Activated CD4-positive, alpha-beta T cell treated with anti-CD3 and anti-CD28 coated beads, Interleukin-10, Interleukin-2, amounts not matched to agents 100 ng/mL and 50 ng/mL, durations not matched to agents 16 hours and 8 hours (primary cell): ENCODE data around the gene UAP1L1.

ENCODE experiments used
- DNase-seq: peaks from one replicate; pipeline ENCODE4 v3.0.0-alpha.2; 2020

The UAP1L1 gene

DNA sequence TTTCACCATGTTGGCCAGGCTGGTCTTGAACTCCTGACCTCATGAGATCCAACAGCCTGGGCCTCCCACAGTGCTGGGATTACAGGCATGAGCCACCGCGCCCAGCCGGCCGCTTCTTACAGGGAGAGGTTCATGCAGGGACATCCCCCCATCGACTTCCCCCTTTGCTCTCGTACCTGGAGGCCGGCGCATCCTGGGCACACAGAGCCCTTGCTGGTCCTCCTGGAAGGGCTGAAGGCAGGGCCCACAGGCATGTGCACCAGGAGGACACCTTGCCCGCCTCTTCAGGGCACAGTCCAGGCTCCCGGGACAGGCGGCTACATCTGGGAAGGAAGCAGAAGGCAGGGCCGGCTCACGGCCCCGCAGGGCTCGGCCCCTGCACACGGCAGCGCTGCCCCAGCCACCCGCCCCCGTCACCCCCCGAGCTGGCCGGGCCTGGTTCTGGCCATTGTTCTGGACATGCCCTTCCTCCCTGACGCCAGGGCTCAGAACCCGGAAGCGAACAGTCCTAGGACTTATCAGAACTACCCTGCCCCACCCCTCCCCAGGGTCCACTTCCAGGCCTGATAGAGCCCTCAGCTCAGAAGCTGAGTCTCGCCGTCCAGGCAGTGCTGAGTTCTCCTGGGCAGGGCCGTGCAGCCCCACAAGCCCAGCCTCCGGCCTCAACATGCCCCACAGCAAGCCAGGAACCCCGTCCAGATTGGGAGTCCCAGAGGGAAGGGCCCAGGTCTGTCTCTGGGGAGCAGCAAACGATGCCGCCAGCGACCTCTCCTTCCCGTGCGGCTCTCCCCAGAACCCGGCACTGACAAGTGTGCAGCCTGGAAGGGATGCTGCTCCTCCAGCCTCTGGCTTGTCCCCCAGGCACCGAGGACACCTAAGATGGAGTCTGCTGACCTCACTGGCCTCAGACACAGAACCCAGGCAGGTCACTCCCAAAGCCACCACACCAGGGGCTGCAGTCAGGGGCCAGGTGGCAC, 34.3 kb upstream of the UAP1L1 start:
- no peak for DNase-seq

DNA sequence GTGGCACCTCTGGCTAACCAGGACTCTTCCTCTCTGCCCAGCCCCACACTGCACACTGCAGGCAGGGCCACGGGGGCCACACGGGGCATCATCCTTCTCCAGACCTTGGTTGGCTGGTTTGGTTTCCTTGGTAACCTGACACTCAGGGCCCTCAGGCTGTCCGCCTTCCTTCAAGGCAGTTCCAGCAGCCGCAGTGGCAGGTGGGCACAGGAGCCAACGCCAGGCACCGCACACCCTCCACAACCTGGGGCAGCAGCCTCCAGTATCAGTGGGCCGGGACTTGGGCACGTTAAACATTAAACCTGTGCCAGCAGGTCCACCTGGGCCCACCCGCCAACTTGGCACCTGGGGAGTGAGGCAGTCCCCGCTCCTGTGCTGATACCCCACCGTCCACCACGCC, 33.3 kb upstream of the UAP1L1 start:
- no peak for DNase-seq

DNA sequence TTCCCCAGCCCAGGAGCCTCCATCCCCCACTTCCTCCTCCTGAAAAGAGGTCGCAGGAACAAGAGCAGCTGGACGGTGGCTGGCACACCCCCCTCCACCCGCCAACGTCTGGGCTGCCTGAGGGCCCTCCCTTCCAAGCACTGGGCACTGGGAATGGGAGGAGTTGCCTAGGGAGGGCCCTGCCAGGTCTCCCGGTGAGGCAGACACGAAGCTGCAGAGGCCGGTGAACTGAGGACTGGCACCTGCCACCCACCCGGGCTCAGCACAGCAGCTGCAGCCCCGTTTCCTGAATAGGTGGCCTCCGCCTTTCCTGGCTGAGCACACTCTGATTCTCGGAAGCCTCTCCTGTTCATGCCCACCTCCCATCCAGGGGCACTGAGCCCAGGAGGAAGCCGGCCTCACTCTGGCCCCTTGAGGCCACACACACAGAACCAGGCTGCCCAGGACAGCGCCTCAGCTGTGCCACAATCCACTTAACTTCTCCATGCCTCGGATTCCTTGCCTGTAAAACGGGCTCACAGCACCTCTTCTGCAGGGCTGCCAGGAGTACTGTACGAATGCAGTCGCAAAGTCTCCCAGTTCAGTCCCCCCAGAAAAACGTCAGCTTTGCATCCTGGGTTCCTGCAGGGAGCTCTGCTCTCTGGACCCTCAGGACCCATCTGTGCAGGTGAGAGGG, 32.7 kb upstream of the UAP1L1 start:
- DNase-seq, result no peak

DNA sequence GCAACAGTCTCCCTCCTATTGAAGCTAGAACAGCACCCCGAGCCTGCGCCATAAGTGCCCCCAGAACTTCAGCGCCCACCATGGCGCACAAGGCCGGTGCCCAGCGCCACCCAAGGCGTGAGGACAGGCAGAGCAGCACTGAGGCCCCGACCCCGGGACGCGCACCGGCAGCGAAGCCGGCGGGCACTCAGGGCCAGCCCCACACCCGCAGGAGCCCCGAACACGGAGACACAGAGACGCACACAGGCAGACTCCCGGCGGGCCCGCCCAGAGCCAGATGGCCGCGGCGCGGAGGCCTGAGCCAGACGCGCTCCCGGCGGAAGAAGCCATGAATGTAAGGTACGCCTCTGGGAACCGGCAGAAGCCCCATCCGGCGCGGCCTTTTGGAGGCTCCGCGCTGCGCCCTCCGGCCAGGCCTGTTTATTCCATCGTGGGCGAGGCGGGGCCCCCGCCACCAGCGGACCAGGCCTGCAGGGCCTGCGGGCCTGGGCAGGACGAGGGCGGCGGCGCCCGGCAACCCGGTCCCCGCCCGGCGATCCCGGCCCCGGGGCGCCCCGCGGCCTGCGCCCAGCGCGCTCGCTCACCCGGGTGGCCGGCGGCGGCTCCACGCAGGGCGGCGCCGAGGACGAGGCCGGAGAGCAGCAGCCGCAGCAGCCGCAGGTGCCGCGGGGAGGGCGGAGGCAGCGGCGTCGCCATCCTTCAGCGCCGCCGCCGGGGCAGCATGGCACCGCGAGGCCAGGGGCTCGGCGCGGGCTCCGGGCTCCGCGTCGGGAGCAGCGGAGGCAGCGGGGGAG, 31.8 kb upstream of the UAP1L1 start:
- DNase-seq, result peak; percentile 59

DNA sequence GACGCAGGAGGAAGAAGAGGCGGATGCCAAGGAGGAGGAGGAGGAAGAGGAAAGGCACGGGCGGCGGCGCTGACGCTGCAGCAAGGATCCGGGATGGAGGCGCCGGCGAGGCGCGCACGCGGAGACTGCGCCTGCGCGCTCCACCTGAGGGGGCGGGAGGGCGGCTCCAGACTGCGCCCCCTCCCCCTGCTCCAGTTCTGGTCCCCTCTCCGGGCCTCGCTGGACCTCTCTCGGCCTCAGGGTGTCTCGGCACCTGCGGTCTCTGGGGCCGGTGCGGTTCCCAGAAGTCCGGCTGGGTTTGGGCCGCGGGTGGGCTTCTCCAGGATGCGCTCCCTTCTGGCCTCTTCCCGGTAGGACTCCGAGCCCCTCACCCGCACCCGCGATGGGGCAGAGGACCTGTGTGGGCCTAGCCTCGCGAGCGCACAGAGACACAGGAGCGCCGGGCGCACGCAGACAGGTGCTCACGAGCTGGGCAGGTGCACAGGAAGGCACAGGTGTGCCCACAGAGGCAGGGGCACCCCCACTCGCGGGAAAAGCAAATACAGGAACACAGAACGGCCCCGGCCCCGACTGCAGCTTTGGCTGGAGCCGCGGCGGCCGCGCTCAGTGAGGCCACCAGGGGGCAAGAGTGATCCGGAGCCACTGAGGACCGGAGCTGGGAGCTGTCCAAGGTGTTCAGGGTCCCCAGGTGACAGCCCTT, 31.1 kb upstream of the UAP1L1 start, which contains the start of gene NPDC1:
Gene NPDC1, minus strand, starts transcription at position 90 of the 700 bp plus-strand sequence. CDS start 188 bp downstream, outside the sequence.
- DNase-seq, result peak; percentile 91

DNA sequence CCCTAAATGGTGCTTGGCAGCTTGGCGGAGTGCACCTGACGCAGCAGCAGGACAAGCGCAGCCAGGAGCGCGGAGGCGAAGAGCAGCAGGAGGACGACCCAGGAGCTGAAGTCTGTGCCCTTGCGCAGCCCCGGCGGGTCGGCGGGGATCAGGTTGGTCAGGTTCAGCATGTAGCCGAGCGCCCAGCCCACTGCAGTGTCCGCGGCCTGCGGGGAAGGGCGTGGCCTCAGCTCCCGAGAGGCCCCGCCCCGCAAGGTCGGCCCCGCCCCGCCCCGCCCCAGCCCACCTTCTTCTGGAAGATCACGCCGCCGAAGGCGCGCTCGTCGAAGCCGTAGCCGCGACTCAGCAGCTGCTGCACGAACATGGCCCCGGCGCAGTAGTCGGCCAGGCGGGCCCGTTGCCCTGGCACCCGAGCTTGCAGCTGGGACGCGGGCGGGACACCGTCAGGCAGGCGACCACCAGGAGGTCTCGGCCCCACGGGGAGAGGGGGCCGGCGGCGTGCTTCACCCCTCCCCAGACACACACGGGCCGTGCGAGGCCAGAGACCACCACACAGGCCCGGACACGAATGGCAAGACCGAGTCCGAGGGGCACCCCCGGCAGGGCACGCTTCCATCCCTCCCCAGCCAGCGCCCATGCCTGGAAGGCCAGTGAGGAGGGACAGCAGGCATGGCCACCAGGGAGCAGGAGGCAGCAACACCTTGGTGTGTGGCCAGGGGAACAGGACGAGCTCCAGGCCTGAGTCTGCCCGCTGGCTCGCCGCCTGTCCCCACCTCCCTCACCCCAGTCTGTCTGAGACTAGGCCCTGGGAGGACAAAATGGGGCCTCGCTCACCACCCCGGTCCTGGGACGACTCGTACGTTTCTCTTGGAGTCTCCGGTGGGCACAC, 28.4 kb upstream of the UAP1L1 start:
- DNase-seq, result no peak

DNA sequence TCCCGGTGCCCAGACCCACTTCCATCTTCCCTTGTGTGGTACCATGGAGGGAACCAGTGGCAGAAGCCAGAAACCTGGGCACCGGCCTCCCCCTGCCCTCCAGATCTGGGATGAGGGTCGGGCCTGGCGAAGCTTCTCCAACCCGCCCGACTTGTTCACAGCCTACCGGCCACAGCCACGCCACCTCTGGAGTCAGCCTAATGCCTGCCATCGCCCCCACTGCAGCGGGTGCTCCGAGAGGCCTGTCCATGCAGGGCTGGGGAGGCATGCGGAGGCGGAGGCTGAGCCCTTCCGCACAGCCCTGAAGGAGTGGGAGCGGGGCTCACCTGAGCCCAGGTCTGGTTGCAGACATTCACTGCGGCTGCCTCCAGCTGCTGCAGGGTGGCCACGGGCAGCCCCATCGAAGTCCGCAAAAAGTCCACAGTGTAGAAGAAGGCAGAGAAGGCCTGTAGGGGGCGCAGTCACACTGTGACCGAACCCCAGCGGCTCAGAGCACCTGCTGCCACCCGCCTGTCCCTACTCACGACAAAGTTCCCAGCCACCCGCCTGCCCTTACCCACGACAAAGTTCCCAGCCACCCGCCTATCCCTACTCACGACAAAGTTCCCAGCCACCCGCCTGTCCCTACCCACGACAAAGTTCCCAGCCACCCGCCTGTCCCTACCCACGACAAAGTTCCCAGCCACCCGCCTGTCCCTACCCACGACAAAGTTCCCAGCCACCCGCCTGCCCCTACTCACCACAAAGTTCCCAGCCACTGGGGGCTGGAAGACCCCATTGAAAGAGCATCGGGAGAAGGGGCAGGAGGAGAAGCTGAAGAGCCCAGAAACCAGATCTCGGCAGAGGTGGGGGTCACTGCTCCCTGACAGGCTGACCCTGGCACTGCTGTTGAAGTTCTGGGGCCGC, 27.5 kb upstream of the UAP1L1 start:
- DNase-seq, result peak; percentile 78

DNA sequence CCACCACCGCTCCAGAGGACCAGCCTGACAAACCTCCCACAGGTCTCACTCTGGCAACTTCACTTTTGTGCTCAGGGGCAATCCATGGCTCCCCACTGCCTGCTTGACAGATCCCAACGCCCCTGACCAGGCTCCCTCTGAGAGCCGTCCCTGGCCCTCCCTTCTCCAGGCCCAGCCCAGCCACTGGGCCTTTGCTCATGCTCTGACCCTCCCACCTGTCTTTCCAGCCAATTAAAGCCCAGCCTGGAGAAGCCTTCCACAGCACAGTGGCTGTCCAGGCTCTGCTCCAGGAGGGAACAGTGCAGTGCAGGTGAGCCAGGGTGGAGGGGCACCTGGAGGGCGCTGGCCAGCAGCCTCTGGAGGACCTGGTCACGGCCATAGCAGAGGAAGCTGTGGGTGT, 26.7 kb upstream of the UAP1L1 start:
- no peak for DNase-seq

DNA sequence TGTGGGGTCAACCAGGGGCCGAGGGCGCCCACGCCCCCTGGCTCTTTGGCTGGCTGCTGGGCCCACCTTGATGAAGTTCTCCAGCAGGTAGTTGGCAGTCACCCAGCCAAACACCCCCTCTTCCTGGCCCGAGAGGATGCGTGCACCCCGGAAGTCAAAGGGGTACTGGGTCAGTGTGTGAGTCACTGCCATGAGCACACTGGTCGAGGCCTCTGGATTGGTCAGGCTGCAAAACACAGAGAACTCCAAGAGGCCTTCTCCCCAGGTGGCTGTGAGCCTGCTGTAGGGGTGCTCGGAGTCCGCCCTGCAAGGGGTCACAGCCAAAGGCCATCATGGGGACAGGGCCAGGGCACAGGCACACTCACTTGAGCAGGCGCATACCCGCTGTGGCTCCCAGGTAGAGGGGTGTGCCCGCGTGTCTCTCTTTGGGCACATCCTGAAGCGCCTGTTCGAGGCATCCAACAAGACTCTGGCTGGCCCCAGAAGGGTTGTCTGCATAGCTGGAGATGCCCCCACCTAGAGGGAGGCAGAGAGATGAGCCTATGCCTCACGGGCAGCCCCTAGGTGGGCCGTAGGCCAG, 26.1 kb upstream of the UAP1L1 start:
- no peak for DNase-seq

DNA sequence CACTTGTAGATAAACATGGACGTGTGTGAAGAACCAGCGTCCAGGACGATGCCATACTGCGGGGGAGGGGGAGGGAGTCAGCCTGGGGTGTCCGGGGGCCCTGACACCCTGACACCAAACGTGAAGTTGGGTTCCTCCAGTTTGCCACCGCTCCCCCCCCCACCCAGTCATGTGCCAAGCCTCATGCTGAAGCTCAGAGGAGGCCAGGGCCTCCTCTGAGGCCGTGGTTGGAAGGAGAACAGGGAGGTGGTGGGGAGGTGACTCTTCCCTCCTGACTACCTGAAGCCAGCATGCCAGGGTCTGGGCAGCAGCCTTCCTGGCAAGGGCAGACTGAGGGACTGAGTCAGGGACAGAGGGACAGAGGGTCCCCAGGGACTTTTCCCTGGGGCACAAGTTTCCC, 25.0 kb upstream of the UAP1L1 start:
- DNase-seq, result no peak

DNA sequence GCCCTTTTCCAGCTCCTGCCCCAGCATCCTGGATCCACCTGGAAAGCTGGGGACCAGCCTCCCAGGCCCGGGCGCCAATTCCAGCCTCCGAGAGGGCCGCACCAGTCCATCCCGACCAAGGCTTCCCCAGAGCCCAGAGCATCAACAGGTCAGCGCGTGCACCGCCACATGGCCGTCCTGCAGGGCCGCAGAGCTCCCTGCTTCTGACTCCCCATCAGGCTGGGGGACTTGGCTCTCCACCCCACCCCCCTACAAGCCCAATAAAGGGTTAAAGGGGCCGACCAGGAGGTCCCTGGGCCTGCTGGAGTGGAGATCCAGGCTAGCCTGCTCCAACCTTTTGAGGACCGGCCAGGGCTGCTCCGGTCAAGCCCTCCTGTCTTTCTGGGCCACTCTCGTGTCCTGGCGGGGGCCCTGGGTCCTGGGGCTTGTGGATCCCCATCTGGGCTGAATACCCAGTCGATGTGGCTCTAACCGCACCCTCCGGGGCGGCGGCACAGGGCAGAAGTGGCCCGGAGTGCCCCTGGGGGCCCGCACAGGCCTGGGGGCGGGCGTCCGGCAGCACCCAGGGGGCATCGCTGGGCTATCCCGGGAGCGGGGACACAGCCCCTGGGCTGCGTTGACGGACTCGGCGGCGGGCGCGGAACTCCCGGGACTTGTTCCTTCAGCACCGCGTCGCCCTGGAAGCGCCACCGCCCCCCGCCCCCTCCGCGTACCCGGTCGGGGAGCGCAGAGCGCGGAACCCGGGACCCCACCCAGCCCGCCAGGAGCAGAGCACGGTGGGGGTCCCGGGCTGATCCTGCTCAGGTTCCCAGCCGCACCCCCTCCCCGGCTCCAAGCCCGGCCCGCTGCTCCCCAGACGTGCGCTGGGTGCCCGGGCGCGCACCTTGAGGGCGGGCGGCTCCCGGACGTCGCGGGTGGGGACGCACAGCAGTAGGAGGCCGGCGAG, 24.0 kb upstream of the UAP1L1 start:
- no peak for DNase-seq

DNA sequence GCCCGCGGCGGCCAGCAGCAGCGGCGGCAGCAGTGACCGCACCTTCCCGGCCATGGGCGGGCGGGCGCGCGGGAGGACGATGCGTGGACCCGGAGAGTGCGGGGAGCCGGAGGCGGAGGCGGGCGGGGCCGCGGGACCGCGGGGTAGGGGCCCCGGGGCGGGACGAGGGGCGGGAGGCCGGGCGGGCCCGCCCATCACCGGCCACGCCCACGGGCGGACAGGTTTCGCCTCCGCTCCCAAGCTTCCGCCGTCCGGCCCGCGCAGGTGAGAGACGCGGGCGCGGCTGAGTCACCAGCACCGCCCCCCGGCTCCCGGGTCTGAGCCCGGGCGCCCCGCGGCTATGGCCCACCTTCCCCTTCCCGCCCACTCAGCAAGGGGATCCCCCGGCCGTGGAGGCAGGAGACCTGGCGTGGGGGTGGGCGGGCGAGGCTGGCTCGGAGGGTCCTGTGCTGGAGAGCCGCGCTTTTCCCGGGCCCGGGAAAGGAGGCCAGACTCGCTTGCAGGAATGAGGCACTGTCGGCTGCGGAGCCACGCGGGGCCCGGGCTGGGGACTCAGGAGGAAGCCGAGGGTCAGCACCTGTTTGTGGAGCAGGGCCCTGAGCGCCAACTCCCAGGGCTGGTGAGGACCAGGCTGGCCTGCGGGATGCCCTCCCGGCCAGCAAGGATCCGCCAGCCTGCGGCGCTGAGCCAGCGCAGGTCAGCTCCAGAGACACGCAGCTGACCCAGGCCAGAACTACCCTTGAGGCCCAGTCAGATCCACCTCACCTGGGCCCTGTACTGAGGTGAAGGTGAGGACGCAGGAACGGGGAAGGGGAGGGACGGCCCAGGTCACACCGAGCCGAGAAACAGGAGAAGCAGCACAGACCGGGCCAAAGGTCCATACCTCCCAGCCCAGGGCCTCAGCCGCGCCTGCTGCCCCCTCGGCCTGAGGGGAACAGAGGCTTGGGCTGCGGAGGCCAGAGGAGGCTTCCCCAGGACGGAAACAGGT, 23.1 kb upstream of the UAP1L1 start, which contains the start of gene ENTPD2:
Gene ENTPD2, minus strand, starts transcription at position 118 of the 988 bp plus-strand sequence. Its CDS starts 64 bp downstream, at position 54.
- peak; percentile 55 for DNase-seq

DNA sequence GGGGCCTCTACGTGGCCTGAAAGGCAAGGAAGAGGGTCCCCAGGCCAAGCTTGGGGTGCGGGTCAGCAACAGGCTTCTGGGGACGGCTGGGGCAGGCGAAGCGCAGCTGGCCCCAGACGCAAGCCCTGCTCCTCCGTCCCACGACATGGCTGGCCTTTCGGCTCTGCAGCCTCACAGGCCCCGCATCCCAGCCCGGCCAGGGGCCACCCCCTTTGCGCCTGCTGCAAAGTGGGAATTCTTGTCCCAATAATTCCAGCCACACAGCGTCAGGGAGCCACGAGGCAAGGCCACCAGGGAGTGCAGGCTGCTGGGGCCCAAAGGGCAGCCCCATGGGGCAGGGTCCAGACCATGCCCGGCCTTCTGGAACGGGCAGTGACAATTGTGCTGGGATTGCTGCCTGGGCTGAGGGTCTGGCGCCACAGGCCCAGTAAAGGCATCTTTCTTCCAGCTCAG, 22.4 kb upstream of the UAP1L1 start:
- no peak for DNase-seq

DNA sequence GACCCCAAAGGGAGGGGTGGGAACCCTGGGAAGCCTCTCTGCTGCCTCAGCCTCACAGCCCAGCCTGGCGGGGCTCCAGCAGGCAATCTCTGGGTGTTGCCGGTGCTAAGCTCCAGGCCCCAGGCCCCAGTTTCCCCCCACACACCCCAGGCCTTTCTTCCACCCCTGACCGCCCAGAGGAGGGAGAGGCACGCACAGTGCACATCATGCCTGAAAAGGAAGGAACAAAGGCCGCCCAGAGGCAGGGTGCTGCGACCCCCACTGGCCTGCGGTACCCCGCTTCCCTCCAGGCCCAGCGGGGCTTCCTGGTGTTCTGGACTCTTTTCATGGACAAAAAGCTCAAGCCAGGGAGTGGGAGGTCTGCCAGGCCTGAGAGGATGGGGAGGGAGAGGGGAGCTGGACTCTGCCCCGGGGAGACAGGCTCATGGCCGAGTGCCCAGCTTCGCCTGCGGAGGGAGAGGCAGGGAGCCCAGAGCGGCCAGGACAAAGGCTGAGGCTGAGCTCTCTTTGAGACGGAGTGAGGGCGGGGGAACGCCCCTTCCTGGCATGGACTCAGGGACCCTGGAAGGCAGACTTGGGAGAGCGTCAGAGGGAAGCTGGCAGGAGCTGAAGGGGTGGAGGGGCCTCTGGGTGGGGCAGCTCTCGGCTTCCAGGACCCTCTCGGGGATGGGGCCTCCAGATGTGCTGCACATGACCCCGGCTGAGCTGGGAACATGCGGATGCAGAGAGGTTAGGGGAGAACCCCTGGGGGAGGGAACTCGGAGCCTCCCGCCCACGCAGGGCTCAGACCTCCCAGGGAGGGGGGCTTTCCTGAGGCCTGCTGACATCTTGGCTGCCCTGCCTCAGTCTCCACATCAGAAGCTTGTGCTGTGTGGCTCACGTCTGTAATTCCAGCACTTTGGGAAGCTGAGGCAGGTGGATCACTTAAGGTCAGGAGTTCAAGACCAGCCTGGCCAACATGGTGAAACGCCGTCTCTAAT, 21.6 kb upstream of the UAP1L1 start:
- DNase-seq, result no peak

DNA sequence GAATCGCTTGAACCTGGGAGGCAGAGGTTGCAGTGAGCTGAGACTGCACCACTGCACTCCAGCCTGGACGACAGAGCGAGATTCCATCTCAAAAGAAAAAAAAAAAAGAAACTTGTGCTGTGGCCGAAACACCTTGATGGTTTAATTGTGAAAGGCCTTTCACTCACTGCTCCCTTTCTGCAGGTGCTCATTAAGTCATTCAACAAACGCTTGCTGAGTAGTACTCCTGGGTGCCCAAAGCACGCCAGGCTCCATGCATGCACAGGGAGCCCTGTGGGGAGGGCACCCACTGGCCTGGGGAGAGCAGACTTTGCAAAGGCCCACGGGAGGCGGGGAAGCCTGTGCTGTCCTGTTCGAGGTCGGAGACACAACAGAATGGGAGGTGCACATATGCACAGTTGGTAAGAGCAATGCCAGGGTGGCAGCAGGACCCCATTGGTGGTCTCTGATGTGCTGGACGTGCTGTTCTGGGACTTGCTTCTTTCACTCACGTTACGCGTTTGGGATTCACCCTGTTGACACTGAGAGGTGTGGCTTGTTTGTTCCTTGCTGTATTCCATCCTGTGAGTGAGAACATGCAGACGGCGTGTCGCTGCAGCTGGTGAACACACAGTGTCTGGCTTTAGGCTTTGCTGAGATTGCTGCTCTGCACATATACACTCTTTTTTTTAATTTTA, 20.4 kb upstream of the UAP1L1 start:
- no peak for DNase-seq
